ENCODE data around the gene SLC12A2.
A peak's percentile ranks its signal among the peaks of the same experiment; 100 is the strongest.

The SLC12A2 gene

GRCh38 chr5:128169401-128170017 lies 85.9 kb downstream of the SLC12A2 start:
- DNase-seq (ENCODE audit: low read depth) = no peak

GRCh38 chr5:128172102-128172501 lies 88.5 kb downstream of the SLC12A2 start:
- no peak for DNase-seq (ENCODE audit: low read depth)

GRCh38 chr5:128174951-128175350 lies 91.4 kb downstream of the SLC12A2 start:
- peak; percentile 88 for DNase-seq (ENCODE audit: low read depth)

GRCh38 chr5:128192368-128192767 lies 108.8 kb downstream of the SLC12A2 start:
- no peak for DNase-seq (ENCODE audit: low read depth)

GRCh38 chr5:128193665-128194390 lies 110.3 kb downstream of the SLC12A2 start:
- DNase-seq (ENCODE audit: low read depth) = no peak

GRCh38 chr5:128195316-128195715 lies 111.8 kb downstream of the SLC12A2 start:
- no peak for DNase-seq (ENCODE audit: low read depth)

GRCh38 chr5:128196080-128196479 lies 112.5 kb downstream of the SLC12A2 start:
- DNase-seq (ENCODE audit: low read depth) = no peak

- peak; percentile 96 for DNase-seq (ENCODE audit: low read depth)
These were observed 113.2 kb downstream of the SLC12A2 start for GRCh38 chr5:128196791-128197190.

- no peak for DNase-seq (ENCODE audit: low read depth)
These were observed 114.4 kb downstream of the SLC12A2 start for GRCh38 chr5:128197896-128198522.

- DNase-seq (ENCODE audit: low read depth) = peak; percentile 83
These were observed 115.5 kb downstream of the SLC12A2 start for GRCh38 chr5:128199104-128199503.

- peak; percentile 47 for DNase-seq (ENCODE audit: low read depth)
These were observed 116.0 kb downstream of the SLC12A2 start for GRCh38 chr5:128199611-128200010.

- peak; percentile 63 for DNase-seq (ENCODE audit: low read depth)
These were observed 117.7 kb downstream of the SLC12A2 start for GRCh38 chr5:128201065-128201926.

GRCh38 chr5:128202320-128202719 lies 118.8 kb downstream of the SLC12A2 start:
- DNase-seq (ENCODE audit: low read depth) = peak; percentile 45

GRCh38 chr5:128208436-128208835 lies 124.9 kb downstream of the SLC12A2 start:
- no peak for DNase-seq (ENCODE audit: low read depth)

- DNase-seq (ENCODE audit: low read depth) = no peak
These were observed 128.7 kb downstream of the SLC12A2 start for GRCh38 chr5:128212191-128212806.

GRCh38 chr5:128213340-128213739 lies 129.8 kb downstream of the SLC12A2 start:
- DNase-seq (ENCODE audit: low read depth) = peak; percentile 75

GRCh38 chr5:128213833-128214232 lies 130.3 kb downstream of the SLC12A2 start:
- no peak for DNase-seq (ENCODE audit: low read depth)

GRCh38 chr5:128216285-128216684 lies 132.7 kb downstream of the SLC12A2 start:
- no peak for DNase-seq (ENCODE audit: low read depth)

GRCh38 chr5:128216860-128217531 lies 133.4 kb downstream of the SLC12A2 start:
- peak; percentile 69 for DNase-seq (ENCODE audit: low read depth)

GRCh38 chr5:128220841-128221240 lies 137.3 kb downstream of the SLC12A2 start:
- no peak for DNase-seq (ENCODE audit: low read depth)

GRCh38 chr5:128224336-128224735 lies 140.8 kb downstream of the SLC12A2 start:
- DNase-seq (ENCODE audit: low read depth) = peak; percentile 48

Data from iris pigment epithelial cell (primary cell).